SK-N-SH (cell line): ENCODE results near the gene GRM8. TPM values are rescaled to one million over a fixed set of nuclear protein-coding genes. Genes with fewer than 3 reads are reported as not detected.

Source experiments
- CTCF ChIA-PET: fragments of 300-600, 350-600 bp; formaldehyde crosslinking; extraction: SDS; loops from one replicate; lab custom pipeline; 2021; lab: Yijun Ruan, JAX
- POLR2A ChIA-PET: fragments of 350-600 bp; sonication (Branson Sonifier 250); formaldehyde crosslinking; extraction: SDS; loops from one replicate; lab custom pipeline; 2020; ENCODE audit warnings: antibody characterized with exemption, inconsistent platforms; lab: Yijun Ruan, JAX
- DNase-seq: peaks from one replicate; pipeline ENCODE4 v3.0.0; 2012
- H2AFZ ChIP-seq: fragments of 200-600 bp; sonication (generic); 2 replicates; pipeline ENCODE4 v1.8.1; 2016; ENCODE audit warnings: antibody characterized with exemption, mild to moderate bottlenecking, low read depth
- H3F3A ChIP-seq: fragments of 200-600 bp; sonication (generic); replicated peaks from 2 replicates; pipeline ENCODE3; 2016; ENCODE audit warnings: antibody characterized with exemption, mild to moderate bottlenecking; ENCODE audit not compliant: insufficient read depth
- H3K27ac ChIP-seq, 2 experiments: fragments of 200-500 bp in 1 of 2; fragments of 200-600 bp in 1 of 2; sonication (Bioruptor generic) in 1 of 2; sonication (generic), shearing (Covaris generic) in 1 of 2; 2 replicates each; pipeline versions ENCODE4 v1.5.1 to v1.6.1; 2014 to 2016; ENCODE audit warnings: low read depth in 2 of 2, inconsistent platforms in 1 of 2, low read length in 1 of 2, mild to moderate bottlenecking in 1 of 2, mixed read lengths in 1 of 2
- H3K27me3 ChIP-seq: fragments of 200-600 bp; sonication (generic), shearing (Covaris generic); 2 replicates; pipeline ENCODE4 v1.6.1; 2016; ENCODE audit warnings: mixed run types; ENCODE audit not compliant: insufficient read depth
- H3K36me3 ChIP-seq, 2 experiments: fragments of 200-500 bp in 1 of 2; fragments of 200-600 bp in 1 of 2; sonication (Bioruptor generic) in 1 of 2; sonication (generic) in 1 of 2; replicated peaks in 1 of 2; 2 replicates each; pipeline versions ENCODE3 to v1.5.1; 2014 to 2016; ENCODE audit warnings: low read length in 1 of 2, mild to moderate bottlenecking in 1 of 2; ENCODE audit not compliant: insufficient read depth in 2 of 2, control insufficient read depth in 1 of 2
- H3K4me1 ChIP-seq, 2 experiments: fragments of 200-500 bp in 1 of 2; fragments of 200-600 bp in 1 of 2; sonication (Bioruptor generic) in 1 of 2; sonication (generic), shearing (Covaris generic) in 1 of 2; 2 replicates each; pipeline versions ENCODE4 v1.5.1 to v1.6.1; 2014 to 2016; ENCODE audit warnings: low read depth in 1 of 2, low read length in 1 of 2, mixed run types in 1 of 2; ENCODE audit not compliant: insufficient read depth in 2 of 2, control insufficient read depth in 1 of 2
- H3K4me2 ChIP-seq: fragments of 200-600 bp; sonication (generic), shearing (Covaris generic); 2 replicates; pipeline ENCODE4 v1.6.1; 2017; ENCODE audit warnings: mixed run types
- H3K4me3 ChIP-seq, 2 experiments: fragments of 200-500 bp in 1 of 2; fragments of 200-600 bp in 1 of 2; sonication (Bioruptor generic) in 1 of 2; sonication (generic), shearing (Covaris generic) in 1 of 2; 2 replicates each; pipeline versions ENCODE4 v1.5.1 to v1.8.1; 2014 to 2016; ENCODE audit warnings: low read depth in 2 of 2, inconsistent platforms in 1 of 2, low read length in 1 of 2, mild to moderate bottlenecking in 1 of 2, mixed read lengths in 1 of 2, moderate library complexity in 1 of 2
- H3K79me2 ChIP-seq: fragments of 200-600 bp; sonication (generic); 2 replicates; pipeline ENCODE4 v1.8.1; 2017; ENCODE audit warnings: mild to moderate bottlenecking; ENCODE audit not compliant: insufficient read depth
- H3K9ac ChIP-seq: fragments of 200-600 bp; sonication (generic); 2 replicates; pipeline ENCODE4 v1.6.1; 2017; ENCODE audit warnings: mixed run types
- H3K9me2 ChIP-seq: fragments of 200-600 bp; sonication (generic); 2 replicates; pipeline ENCODE4 v1.6.1; 2017; ENCODE audit warnings: mixed run types
- H3K9me3 ChIP-seq: fragments of 200-600 bp; sonication (generic); 2 replicates; pipeline ENCODE4 v1.6.1; 2017; ENCODE audit warnings: mixed run types, mild to moderate bottlenecking, moderate library complexity
- H4K20me1 ChIP-seq: fragments of 200-600 bp; sonication (generic); 2 replicates; pipeline ENCODE4 v1.6.1; 2017; ENCODE audit warnings: mild to moderate bottlenecking, mixed run types; ENCODE audit not compliant: insufficient read depth
- CHD2 ChIP-seq: fragments of 150-350 bp; IDR thresholded peaks from 2 replicates; pipeline ENCODE4 v1.6.1; 2018; ENCODE audit warnings: low read length; ENCODE audit not compliant: partially characterized antibody
- ELF1 ChIP-seq: IDR thresholded peaks from 2 replicates; pipeline ENCODE4 v1.4.0; 2012
- EZH2phosphoT487 ChIP-seq: fragments of 200-600 bp; sonication (generic); IDR thresholded peaks from 2 replicates; pipeline ENCODE4 v1.6.1; 2017; ENCODE audit warnings: low read depth, mixed run types, mild to moderate bottlenecking, antibody characterized with exemption, moderate library complexity, borderline replicate concordance
- FOSL2 ChIP-seq: IDR thresholded peaks from 2 replicates; pipeline ENCODE4 v1.4.0; 2012; ENCODE audit warnings: low read depth, mild to moderate bottlenecking, moderate library complexity, borderline replicate concordance
- FOXJ3 ChIP-seq: sonication (generic); formaldehyde crosslinking; IDR thresholded peaks from 2 replicates; pipeline ENCODE4 v1.5.1; 2020; ENCODE audit warnings: mild to moderate bottlenecking, missing genetic modification reagents
- FOXM1 ChIP-seq: IDR thresholded peaks from 2 replicates; pipeline ENCODE4 v1.4.0; 2012; ENCODE audit warnings: low read depth, mild to moderate bottlenecking
- GABPA ChIP-seq: IDR thresholded peaks from 2 replicates; pipeline ENCODE4 v1.4.0; 2012; ENCODE audit warnings: low read depth, mild to moderate bottlenecking
- JUND ChIP-seq: IDR thresholded peaks from 2 replicates; pipeline ENCODE4 v1.4.0; 2012
- MXI1 ChIP-seq: IDR thresholded peaks from 2 replicates; pipeline ENCODE4 v1.6.1; 2012; ENCODE audit warnings: mild to moderate bottlenecking, low read depth, low read length, improper control_type of control experiment
- NRF1 ChIP-seq: IDR thresholded peaks from 2 replicates; pipeline ENCODE4 v1.6.1; 2012; ENCODE audit warnings: low read depth, mild to moderate bottlenecking, low read length
- RFX5 ChIP-seq: IDR thresholded peaks from 2 replicates; pipeline ENCODE4 v1.6.1; 2012; ENCODE audit warnings: mild to moderate bottlenecking, improper control_type of control experiment, low read length
- RXRA ChIP-seq: IDR thresholded peaks from 2 replicates; pipeline ENCODE4 v1.4.0; 2012; ENCODE audit warnings: low read depth, mild to moderate bottlenecking, borderline replicate concordance
- SIN3A ChIP-seq: IDR thresholded peaks from 2 replicates; pipeline ENCODE4 v1.6.1; 2012; ENCODE audit warnings: low read depth, mild to moderate bottlenecking, low read length, moderate library complexity, borderline replicate concordance
- SMC3 ChIP-seq: IDR thresholded peaks from 2 replicates; pipeline ENCODE4 v1.6.1; 2012; ENCODE audit warnings: low read depth, low read length, improper control_type of control experiment
- TCF12 ChIP-seq: IDR thresholded peaks from 2 replicates; pipeline ENCODE4 v1.4.0; 2012
- WGBS: methylation state at CpG from one replicate; pipeline ENCODE4 v1.1.6; 2017; ENCODE audit warnings: low lambda C conversion rate; 5-methylcytosine and 5-hydroxymethylcytosine counted together
- polyA plus RNA-seq, 3 experiments: library from polyadenylated mRNA; depleted of rRNA; stranded (reverse); fragments of >200 nt; gene quantifications; 2 replicates each; pipeline ENCODE4 v1.2.3, GENCODE V29; 2012
- TF ChIP-seq, protein P1 (sequence below): IDR thresholded peaks from 2 replicates; pipeline ENCODE4 v1.6.1; 2012; ENCODE audit warnings: mild to moderate bottlenecking, low read depth, low read length, moderate library complexity
- TF ChIP-seq, protein P2 (sequence below): IDR thresholded peaks from 2 replicates; pipeline ENCODE4; 2012
- TF ChIP-seq, protein P3 (sequence below): fragments of 150-350 bp; IDR thresholded peaks from 2 replicates; pipeline ENCODE4 v1.6.1; 2017; ENCODE audit warnings: antibody characterized with exemption, low read length, low read depth, borderline replicate concordance
- TF ChIP-seq, protein P4 (sequence below): IDR thresholded peaks from 2 replicates; pipeline ENCODE4 v1.4.0; 2012; ENCODE audit warnings: low read depth

The GRM8 gene
- polyA plus RNA-seq, 1 of the 3 experiments (the other 2 are of a cell fraction): 0.10 TPM

DNA sequence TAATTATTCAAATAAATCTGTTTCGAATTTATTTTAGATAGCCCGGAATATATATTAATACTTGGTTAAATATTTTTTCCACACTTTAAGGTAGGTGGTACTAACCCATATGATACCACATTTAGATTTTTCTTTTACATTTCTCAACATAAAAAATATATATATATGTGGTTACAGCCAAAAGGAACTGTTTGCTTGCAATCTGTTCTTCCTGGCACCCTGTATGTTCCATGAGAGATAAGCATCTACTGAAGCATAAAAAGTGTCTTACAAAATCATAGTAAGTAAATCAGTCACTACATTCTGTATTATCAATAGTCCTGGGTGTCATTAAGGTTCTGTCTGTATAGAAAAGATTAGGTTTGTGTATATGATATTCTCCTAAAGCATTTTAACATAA lies 726.8 kb downstream of the GRM8 start:
- Histone ChIP-seq H3F3A (peaks cover 13% of the 10 kb centered on the region), H3K27me3 (no peaks in the 10 kb centered on the region), H3K9me3 (no peaks in the 10 kb centered on the region), H3K9me2 (no peaks in the 10 kb centered on the region), H3K9ac (no peak overlapping the region), H3K27ac (no peak overlapping the region), H2AFZ (no peak overlapping the region), H3K4me3 (no peak overlapping the region), H3K79me2 (no peaks in the 10 kb centered on the region), H3K4me2 (no peak overlapping the region), H3K36me3 (no peaks in the 10 kb centered on the region), H4K20me1 (no peaks in the 10 kb centered on the region), H3K4me1 (peaks cover 0 to 11% of the 10 kb centered on the region in 2 experiments; a peak in 3 of 4 replicates)
- no peak for TF ChIP-seq FOXM1
- TF ChIP-seq MXI1: no peak
- TF ChIP-seq RFX5: no peak
- no peak for TF ChIP-seq CHD2
- TF ChIP-seq ELF1: no peak
- TF ChIP-seq FOXJ3 (CRISPR knock-in tag): no peak
- TF ChIP-seq, protein P1, sequence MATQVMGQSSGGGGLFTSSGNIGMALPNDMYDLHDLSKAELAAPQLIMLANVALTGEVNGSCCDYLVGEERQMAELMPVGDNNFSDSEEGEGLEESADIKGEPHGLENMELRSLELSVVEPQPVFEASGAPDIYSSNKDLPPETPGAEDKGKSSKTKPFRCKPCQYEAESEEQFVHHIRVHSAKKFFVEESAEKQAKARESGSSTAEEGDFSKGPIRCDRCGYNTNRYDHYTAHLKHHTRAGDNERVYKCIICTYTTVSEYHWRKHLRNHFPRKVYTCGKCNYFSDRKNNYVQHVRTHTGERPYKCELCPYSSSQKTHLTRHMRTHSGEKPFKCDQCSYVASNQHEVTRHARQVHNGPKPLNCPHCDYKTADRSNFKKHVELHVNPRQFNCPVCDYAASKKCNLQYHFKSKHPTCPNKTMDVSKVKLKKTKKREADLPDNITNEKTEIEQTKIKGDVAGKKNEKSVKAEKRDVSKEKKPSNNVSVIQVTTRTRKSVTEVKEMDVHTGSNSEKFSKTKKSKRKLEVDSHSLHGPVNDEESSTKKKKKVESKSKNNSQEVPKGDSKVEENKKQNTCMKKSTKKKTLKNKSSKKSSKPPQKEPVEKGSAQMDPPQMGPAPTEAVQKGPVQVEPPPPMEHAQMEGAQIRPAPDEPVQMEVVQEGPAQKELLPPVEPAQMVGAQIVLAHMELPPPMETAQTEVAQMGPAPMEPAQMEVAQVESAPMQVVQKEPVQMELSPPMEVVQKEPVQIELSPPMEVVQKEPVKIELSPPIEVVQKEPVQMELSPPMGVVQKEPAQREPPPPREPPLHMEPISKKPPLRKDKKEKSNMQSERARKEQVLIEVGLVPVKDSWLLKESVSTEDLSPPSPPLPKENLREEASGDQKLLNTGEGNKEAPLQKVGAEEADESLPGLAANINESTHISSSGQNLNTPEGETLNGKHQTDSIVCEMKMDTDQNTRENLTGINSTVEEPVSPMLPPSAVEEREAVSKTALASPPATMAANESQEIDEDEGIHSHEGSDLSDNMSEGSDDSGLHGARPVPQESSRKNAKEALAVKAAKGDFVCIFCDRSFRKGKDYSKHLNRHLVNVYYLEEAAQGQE: no peak
- TF ChIP-seq RXRA: no peak
- no peak for TF ChIP-seq TCF12
- TF ChIP-seq, protein P2, sequence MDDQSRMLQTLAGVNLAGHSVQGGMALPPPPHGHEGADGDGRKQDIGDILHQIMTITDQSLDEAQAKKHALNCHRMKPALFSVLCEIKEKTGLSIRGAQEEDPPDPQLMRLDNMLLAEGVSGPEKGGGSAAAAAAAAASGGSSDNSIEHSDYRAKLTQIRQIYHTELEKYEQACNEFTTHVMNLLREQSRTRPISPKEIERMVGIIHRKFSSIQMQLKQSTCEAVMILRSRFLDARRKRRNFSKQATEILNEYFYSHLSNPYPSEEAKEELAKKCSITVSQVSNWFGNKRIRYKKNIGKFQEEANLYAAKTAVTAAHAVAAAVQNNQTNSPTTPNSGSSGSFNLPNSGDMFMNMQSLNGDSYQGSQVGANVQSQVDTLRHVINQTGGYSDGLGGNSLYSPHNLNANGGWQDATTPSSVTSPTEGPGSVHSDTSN: no peak
- no peak for TF ChIP-seq GABPA
- TF ChIP-seq, protein P3, sequence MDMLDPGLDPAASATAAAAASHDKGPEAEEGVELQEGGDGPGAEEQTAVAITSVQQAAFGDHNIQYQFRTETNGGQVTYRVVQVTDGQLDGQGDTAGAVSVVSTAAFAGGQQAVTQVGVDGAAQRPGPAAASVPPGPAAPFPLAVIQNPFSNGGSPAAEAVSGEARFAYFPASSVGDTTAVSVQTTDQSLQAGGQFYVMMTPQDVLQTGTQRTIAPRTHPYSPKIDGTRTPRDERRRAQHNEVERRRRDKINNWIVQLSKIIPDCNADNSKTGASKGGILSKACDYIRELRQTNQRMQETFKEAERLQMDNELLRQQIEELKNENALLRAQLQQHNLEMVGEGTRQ: no peak
- no peak for TF ChIP-seq FOSL2
- TF ChIP-seq SIN3A: no peak
- TF ChIP-seq EZH2phosphoT487: no peak
- TF ChIP-seq, protein P4, sequence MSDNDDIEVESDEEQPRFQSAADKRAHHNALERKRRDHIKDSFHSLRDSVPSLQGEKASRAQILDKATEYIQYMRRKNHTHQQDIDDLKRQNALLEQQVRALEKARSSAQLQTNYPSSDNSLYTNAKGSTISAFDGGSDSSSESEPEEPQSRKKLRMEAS: no peak
- TF ChIP-seq JUND: no peak
- TF ChIP-seq SMC3: no peak
- TF ChIP-seq NRF1: no peak
- DNase-seq: no peak
- POLR2A ChIA-PET: no interaction called here
- CTCF ChIA-PET: no interaction called here
- WGBS: 47% methylated on average over 2 of the region's 2 CpGs
